SK-N-SH treated with all-trans-retinoic acid at 6 μM for 48 hours (cell line): ENCODE data around the gene EFNA4.

ENCODE experiments used
- ATAC-seq: fragments of 200-7000 bp; cut with Tn5 transposase; 3 replicates; pipeline ENCODE4 v1.9.1; 2020; ENCODE audit warnings: mild to moderate bottlenecking, moderate library complexity
- ARNTL ChIP-seq: fragments of 450-650 bp; formaldehyde crosslinking; IDR thresholded peaks from 2 replicates; pipeline ENCODE4 v1.5.0; 2020; ENCODE audit warnings: low read depth, mild to moderate bottlenecking, moderate library complexity, borderline replicate concordance
- BACH2 ChIP-seq: fragments of 250-450 bp; sonication (Bioruptor Pico); IDR thresholded peaks from 2 replicates; pipeline ENCODE4 v1.9.0; 2021; ENCODE audit warnings: mild to moderate bottlenecking, borderline replicate concordance
- CREB5 ChIP-seq: fragments of 250-450 bp; sonication (Bioruptor Pico); IDR thresholded peaks from 2 replicates; pipeline ENCODE4 v1.5.1; 2020; ENCODE audit warnings: low read depth, mild to moderate bottlenecking, moderate library complexity
- CSDC2 ChIP-seq: fragments of 250-450 bp; sonication (Bioruptor Pico); IDR thresholded peaks from 2 replicates; pipeline ENCODE4 v1.5.0; 2020; ENCODE audit warnings: mild to moderate bottlenecking, moderate library complexity
- CSRNP3 ChIP-seq: fragments of 250-450 bp; sonication (Bioruptor Pico); IDR thresholded peaks from 2 replicates; pipeline ENCODE4 v1.5.1; 2021; ENCODE audit warnings: mild to moderate bottlenecking, moderate library complexity
- ESRRG ChIP-seq: fragments of 250-450 bp; sonication (Bioruptor Pico); IDR thresholded peaks from 2 replicates; pipeline ENCODE4 v1.6.1; 2021; ENCODE audit warnings: mild to moderate bottlenecking
- GLIS3 ChIP-seq: fragments of 250-450 bp; sonication (Bioruptor Pico); IDR thresholded peaks from 2 replicates; pipeline ENCODE4 v1.5.0; 2020; ENCODE audit warnings: mild to moderate bottlenecking, moderate library complexity
- ISL1 ChIP-seq: fragments of 250-450 bp; sonication (Bioruptor Pico); IDR thresholded peaks from 2 replicates; pipeline ENCODE4 v2.1.2; 2022; ENCODE audit warnings: mild to moderate bottlenecking, moderate library complexity
- OSR1 ChIP-seq: fragments of 250-450 bp; sonication (Bioruptor Pico); IDR thresholded peaks from 2 replicates; pipeline ENCODE4 v1.8.0; 2022; ENCODE audit warnings: moderate library complexity, mild to moderate bottlenecking, inconsistent platforms
- PATZ1 ChIP-seq: fragments of 250-450 bp; sonication (Bioruptor Pico); IDR thresholded peaks from 2 replicates; pipeline ENCODE4 v1.8.0; 2020; ENCODE audit warnings: mild to moderate bottlenecking, moderate library complexity, borderline replicate concordance
- POU6F1 ChIP-seq: fragments of 250-450 bp; sonication (Bioruptor Pico); IDR thresholded peaks from 2 replicates; pipeline ENCODE4 v1.8.0; 2021; ENCODE audit warnings: low read depth, mild to moderate bottlenecking, moderate library complexity, borderline replicate concordance
- RARB ChIP-seq: fragments of 250-450 bp; sonication (Bioruptor Pico); IDR thresholded peaks from 2 replicates; pipeline ENCODE4 v1.8.0; 2021; ENCODE audit warnings: mild to moderate bottlenecking, moderate library complexity
- SNAI2 ChIP-seq: fragments of 250-450 bp; sonication (Bioruptor Pico); IDR thresholded peaks from 2 replicates; pipeline ENCODE4 v1.5.0; 2020; ENCODE audit warnings: mild to moderate bottlenecking, moderate library complexity
- TOX ChIP-seq: fragments of 250-450 bp; sonication (Bioruptor Pico); IDR thresholded peaks from 2 replicates; pipeline ENCODE4 v1.8.0; 2021; ENCODE audit warnings: mild to moderate bottlenecking, moderate library complexity, borderline replicate concordance
- TSHZ2 ChIP-seq: fragments of 250-450 bp; sonication (Bioruptor Pico); IDR thresholded peaks from 2 replicates; pipeline ENCODE4 v1.5.0; 2020; ENCODE audit warnings: mild to moderate bottlenecking, moderate library complexity
- ZC3H10 ChIP-seq: fragments of 250-450 bp; sonication (Bioruptor Pico); IDR thresholded peaks from 2 replicates; pipeline ENCODE4 v1.5.1; 2021; ENCODE audit warnings: mild to moderate bottlenecking, moderate library complexity
- ZFP3 ChIP-seq: fragments of 250-450 bp; sonication (Bioruptor Pico); IDR thresholded peaks from 2 replicates; pipeline ENCODE4 v1.5.0; 2020; ENCODE audit warnings: mild to moderate bottlenecking, moderate library complexity
- ZFP30 ChIP-seq: fragments of 450-650 bp; formaldehyde crosslinking; IDR thresholded peaks from 2 replicates; pipeline ENCODE4 v1.5.0; 2022; ENCODE audit warnings: mild to moderate bottlenecking, moderate library complexity
- ZNF565 ChIP-seq: fragments of 450-650 bp; formaldehyde crosslinking; conservative IDR thresholded peaks from 2 replicates; pipeline ENCODE4 v1.5.0; 2020; ENCODE audit warnings: low read depth, mild to moderate bottlenecking, moderate library complexity
- ZNF70 ChIP-seq: fragments of 450-650 bp; formaldehyde crosslinking; IDR thresholded peaks from 2 replicates; pipeline ENCODE4 v1.5.0; 2020; ENCODE audit warnings: mild to moderate bottlenecking, moderate library complexity
- ZNF8 ChIP-seq: fragments of 450-650 bp; formaldehyde crosslinking; IDR thresholded peaks from 2 replicates; pipeline ENCODE4 v1.5.0; 2020; ENCODE audit warnings: mild to moderate bottlenecking, moderate library complexity

The EFNA4 gene

GRCh38 chr1:155049651-155050559 lies 13.6 kb upstream of the EFNA4 start:
- peak; percentile 5 for ATAC-seq
- TF ChIP-seq CSDC2 (CRISPR knock-in tag): no peak
- no peak for TF ChIP-seq ZFP3 (CRISPR knock-in tag)
- TF ChIP-seq POU6F1 (CRISPR knock-in tag): no peak
- no peak for TF ChIP-seq ARNTL (CRISPR knock-in tag)
- no peak for TF ChIP-seq ESRRG (CRISPR knock-in tag)
- no peak for TF ChIP-seq TSHZ2
- TF ChIP-seq BACH2: no peak
- no peak for TF ChIP-seq SNAI2 (CRISPR knock-in tag)
- TF ChIP-seq TOX (CRISPR knock-in tag): no peak
- TF ChIP-seq ZNF8: no peak
- TF ChIP-seq CREB5: no peak
- TF ChIP-seq OSR1 (CRISPR knock-in tag): no peak
- TF ChIP-seq PATZ1 (CRISPR knock-in tag): no peak
- no peak for TF ChIP-seq CSRNP3 (CRISPR knock-in tag)
- TF ChIP-seq GLIS3: no peak
- TF ChIP-seq ZNF565 (CRISPR knock-in tag): no peak
- TF ChIP-seq ZC3H10 (CRISPR knock-in tag): no peak
- no peak for TF ChIP-seq ISL1 (CRISPR knock-in tag)
- no peak for TF ChIP-seq ZNF70
- TF ChIP-seq RARB: no peak

GRCh38 chr1:155050560-155051341 lies 12.8 kb upstream of the EFNA4 start, which contains the start of gene ADAM15:
Gene ADAM15 (plus strand): TSS chr1:155051316. CDS start chr1:155051387, 71 bp downstream.
- ATAC-seq: peak; percentile 71
- TF ChIP-seq OSR1 (CRISPR knock-in tag) (no peak), ZFP3 (CRISPR knock-in tag) (no peak), CREB5 (no peak), ZFP30 (CRISPR knock-in tag) (no peak), TSHZ2 (peak; percentile 13; the same call in 1 of the 2 replicates)
- TF ChIP-seq, all 23 proteins: peak for 1
